ENCODE measurements around the gene LRFN2. TPM values are rescaled to one million over a fixed set of nuclear protein-coding genes. Genes with fewer than 3 reads are reported as not detected.

The LRFN2 gene
- polyA plus RNA-seq: 1 to 10 TPM in 1 of 3 donors, under 1 TPM in 2; 0.67 to 1.8 (median 0.87) TPM

DNA sequence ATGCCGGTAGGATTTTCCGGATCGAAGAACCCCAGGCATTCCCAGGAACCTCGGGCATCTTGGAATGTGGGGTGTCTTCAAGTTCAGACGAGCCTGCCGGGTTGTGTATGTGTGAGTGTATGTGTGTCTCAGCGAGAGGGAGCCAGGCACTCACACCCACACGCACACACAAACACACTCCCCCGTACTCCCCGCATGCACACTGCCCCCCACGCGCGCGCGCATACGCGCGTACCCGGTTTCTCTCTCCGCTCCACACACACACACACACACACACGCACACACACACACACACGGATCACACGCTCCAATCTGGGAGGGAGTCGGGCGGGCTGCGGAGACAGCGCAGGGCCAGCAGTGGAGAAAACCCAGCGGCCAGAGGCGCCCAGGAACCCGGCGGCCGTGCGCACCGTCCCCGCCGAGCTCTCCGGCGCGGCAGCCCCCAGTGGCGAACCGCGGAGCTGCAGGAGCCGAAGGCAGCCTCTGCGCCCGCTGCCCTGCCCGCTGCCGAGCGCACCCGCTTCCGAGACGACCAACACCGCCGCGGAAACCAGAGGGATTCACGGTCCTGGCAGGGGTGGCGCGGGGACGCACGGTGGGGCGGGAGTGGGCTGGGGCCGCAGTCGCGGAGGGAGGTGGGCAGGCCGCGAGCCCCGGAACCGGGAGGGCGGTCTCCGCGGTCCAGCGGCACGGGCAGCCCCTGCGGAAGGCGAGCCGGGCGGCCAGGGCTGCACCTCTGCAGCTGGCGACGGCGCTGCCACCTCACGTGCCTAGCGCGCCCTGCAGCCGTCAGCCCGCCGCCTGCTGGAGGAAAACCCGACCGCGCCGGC lies at the start of gene LRFN2:
Gene LRFN2, minus strand, starts transcription at position 125 of the 830 bp plus-strand sequence.
- H3K9me3 Mint-ChIP-seq: no peaks in the 10 kb centered on the region
- H3K27ac Mint-ChIP-seq: peak within 1 kb of the TSS; percentile 57 to 94 (median 70)
- peaks cover 10 to 17% (median 11%) of the 10 kb centered on the region in 3 donors for H3K27me3 Mint-ChIP-seq (ENCODE audit: low read depth in 3 of 3)
- peak within 1 kb of the TSS; percentile 85 to 95 (median 90) for H3K4me3 Mint-ChIP-seq
- DNase-seq: peak; percentile 76 to 84 (median 83)
- no peaks in the 10 kb centered on the region for H3K36me3 Mint-ChIP-seq
- peaks cover 0 to 47% of the 10 kb centered on the region in 2 donors for H3K4me1 Mint-ChIP-seq

DNA sequence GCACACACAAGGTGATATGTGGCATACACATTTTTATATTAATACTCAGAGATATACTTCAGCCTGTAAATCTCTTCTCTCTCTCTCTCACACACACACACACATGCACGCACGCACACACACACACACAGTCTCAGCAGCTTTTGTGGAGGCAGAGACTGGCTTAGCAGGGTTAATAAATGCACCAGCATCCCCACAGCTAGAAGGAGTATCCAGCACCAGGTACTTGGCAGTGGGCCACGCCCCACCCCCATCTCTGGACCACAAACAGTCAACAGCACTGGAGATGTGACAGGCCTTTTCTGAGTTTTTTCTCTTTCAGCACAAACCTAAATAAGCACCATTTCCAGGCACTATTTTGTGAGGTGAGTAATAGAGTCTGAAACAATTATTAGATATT lies 47.3 kb upstream of the LRFN2 start:
- no peaks in the 10 kb centered on the region for H3K9me3 Mint-ChIP-seq
- H3K27ac Mint-ChIP-seq: no peak overlapping the region
- H3K27me3 Mint-ChIP-seq (ENCODE audit: low read depth in 3 of 3): peaks cover 0 to 5% (median 1%) of the 10 kb centered on the region in 3 donors
- no peaks in the 10 kb centered on the region for H3K4me1 Mint-ChIP-seq
- H3K4me3 Mint-ChIP-seq: no peak overlapping the region
- no peaks in the 10 kb centered on the region for H3K36me3 Mint-ChIP-seq
- no peak for DNase-seq

DNA sequence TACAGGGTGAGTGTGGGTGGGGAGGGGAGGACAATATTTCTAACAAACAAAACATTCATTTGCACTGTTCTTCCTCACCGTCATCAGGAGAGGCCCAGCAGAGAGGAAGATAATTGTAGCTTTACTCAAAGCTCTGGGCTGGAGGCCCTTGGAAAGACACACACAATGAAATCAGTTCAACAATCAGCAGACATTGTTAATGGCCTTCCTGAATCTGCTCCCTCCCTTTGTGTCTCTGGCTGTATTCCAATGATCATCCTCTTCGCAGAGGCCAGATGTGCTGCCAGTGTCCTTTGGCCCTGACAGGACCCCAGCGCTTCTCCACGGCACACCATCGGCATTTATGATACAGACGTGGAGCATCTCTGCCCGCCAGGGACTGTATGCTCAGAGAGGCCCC lies 44.6 kb upstream of the LRFN2 start:
- Mint-ChIP-seq H3K36me3 (no peaks in the 10 kb centered on the region), H3K4me1 (no peaks in the 10 kb centered on the region), H3K4me3 (no peak overlapping the region), H3K27ac (no peak overlapping the region), H3K9me3 (no peaks in the 10 kb centered on the region), H3K27me3 (ENCODE audit: low read depth in 3 of 3) (peaks cover 1 to 10% (median 1%) of the 10 kb centered on the region in 3 donors)
- no peak for DNase-seq

DNA sequence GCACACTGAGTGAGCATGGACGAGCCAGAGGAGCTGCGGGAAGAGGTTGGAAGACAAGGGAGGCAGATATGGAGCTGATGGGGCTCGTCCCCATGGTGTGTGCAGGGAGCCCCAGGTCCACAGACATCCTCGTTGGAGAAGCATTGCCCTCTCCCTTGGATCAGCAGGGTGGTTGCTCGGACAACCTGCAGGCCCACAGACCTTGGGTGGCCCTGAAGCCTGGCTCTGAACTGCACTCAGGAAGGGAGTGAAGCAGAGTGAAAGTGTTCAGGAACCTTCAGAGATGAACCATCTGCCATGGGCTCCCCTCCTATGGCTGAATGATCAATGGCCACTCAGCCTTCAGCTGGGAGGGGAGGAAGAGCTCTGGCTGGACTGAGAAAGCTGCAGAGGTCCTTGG lies 43.3 kb upstream of the LRFN2 start:
- H3K4me3 Mint-ChIP-seq: no peak overlapping the region
- no peaks in the 10 kb centered on the region for H3K4me1 Mint-ChIP-seq
- no peak for DNase-seq
- H3K9me3 Mint-ChIP-seq: no peaks in the 10 kb centered on the region
- no peak overlapping the region for H3K27ac Mint-ChIP-seq
- H3K36me3 Mint-ChIP-seq: no peaks in the 10 kb centered on the region
- peaks cover 0 to 10% (median 1%) of the 10 kb centered on the region in 3 donors for H3K27me3 Mint-ChIP-seq (ENCODE audit: low read depth in 3 of 3)

DNA sequence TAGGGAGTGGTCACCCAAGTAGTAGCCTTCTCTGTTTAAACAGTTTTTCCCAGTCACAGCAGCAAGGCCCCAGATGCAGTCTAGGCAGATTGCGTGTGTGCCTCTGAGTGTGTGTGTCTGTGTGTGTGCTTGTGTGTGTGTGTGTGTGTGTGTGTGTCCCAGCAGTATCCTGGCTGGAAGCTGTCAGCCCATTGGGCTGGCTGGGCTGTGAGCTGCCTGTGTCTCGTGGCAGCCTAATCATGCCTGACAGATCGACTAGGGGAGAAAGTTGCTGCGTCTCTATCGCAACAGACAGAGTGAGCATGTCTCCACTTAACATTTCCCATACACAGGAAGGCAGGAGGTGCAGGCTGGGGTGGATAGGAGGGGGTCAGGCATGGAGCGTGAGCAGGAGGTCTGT lies 42.9 kb upstream of the LRFN2 start:
- Mint-ChIP-seq H3K9me3 (no peaks in the 10 kb centered on the region), H3K4me3 (no peak overlapping the region), H3K4me1 (no peaks in the 10 kb centered on the region), H3K27me3 (ENCODE audit: low read depth in 3 of 3) (peaks cover 0 to 10% (median 1%) of the 10 kb centered on the region in 3 donors), H3K27ac (no peak overlapping the region), H3K36me3 (no peaks in the 10 kb centered on the region)
- DNase-seq: no peak

DNA sequence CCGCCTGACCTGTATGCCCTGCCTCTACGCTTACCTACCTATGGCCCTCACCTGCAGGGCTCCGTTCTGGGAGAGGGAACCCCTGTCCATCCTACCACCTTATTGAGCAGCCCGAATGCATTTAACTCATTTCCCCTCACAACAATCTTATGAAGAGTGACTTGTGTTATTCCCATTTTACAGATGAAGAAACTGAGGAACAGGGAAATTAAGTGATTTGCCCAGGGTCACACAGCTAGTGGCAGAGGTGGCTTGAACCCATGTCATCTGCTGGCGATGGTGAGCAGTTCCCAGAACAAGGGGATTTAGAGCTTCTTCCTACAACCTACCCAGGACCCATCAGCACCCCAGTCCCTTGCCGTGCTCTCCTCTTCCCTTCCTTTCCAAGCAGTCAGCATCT lies 42.3 kb upstream of the LRFN2 start:
- Mint-ChIP-seq H3K4me3 (no peak overlapping the region), H3K27ac (no peak overlapping the region), H3K27me3 (ENCODE audit: low read depth in 3 of 3) (peaks cover 0 to 10% (median 1%) of the 10 kb centered on the region in 3 donors), H3K36me3 (no peaks in the 10 kb centered on the region), H3K4me1 (no peaks in the 10 kb centered on the region), H3K9me3 (no peaks in the 10 kb centered on the region)
- DNase-seq: no peak

DNA sequence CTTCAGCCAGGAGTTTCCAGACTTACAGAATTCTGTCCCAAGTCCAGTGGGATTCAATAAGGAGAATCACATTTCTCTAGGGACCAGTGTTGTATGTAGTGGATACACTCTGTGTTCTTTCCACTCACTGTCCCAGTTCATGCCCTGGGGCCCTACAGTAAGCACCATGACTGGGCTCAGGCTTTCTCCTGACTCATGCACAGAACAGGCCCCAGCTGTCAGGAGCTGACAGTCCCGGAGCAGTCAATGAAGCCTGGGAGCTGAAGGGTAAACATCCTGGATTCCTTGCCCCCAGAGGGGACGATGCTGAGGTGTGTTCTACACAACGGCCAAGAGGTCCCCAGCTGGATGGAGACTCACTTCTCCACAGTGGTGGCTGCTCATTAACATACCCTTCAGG lies 40.2 kb upstream of the LRFN2 start:
- Mint-ChIP-seq H3K4me3 (no peak overlapping the region), H3K27ac (no peak overlapping the region), H3K4me1 (no peaks in the 10 kb centered on the region), H3K9me3 (no peaks in the 10 kb centered on the region), H3K36me3 (no peaks in the 10 kb centered on the region), H3K27me3 (ENCODE audit: low read depth in 3 of 3) (peaks cover 0 to 10% (median 1%) of the 10 kb centered on the region in 3 donors)
- DNase-seq: no peak

DNA sequence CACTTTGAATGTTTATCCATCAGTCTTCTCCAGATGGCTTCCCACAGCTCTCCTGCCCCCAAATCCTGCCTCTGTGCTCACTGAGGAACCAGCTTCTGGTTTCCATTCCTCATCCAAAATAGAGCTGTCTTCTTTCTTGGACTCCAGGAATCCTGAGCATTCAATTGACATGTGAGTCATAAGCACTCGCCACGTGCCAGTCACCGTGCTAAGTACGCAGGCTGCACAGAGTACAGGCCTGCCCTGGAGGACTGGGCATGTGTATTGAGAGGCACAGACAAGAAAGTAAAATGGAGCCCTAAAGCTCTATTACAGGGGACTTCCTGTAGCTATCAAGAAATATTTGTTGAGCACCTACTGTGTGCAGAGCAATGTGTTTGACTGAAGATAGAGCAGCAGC lies 39.7 kb upstream of the LRFN2 start:
- no peak for DNase-seq
- H3K36me3 Mint-ChIP-seq: no peaks in the 10 kb centered on the region
- H3K27ac Mint-ChIP-seq: no peak overlapping the region
- peaks cover 0 to 10% (median 1%) of the 10 kb centered on the region in 3 donors for H3K27me3 Mint-ChIP-seq (ENCODE audit: low read depth in 3 of 3)
- H3K4me1 Mint-ChIP-seq: no peaks in the 10 kb centered on the region
- no peak overlapping the region for H3K4me3 Mint-ChIP-seq
- no peaks in the 10 kb centered on the region for H3K9me3 Mint-ChIP-seq

DNA sequence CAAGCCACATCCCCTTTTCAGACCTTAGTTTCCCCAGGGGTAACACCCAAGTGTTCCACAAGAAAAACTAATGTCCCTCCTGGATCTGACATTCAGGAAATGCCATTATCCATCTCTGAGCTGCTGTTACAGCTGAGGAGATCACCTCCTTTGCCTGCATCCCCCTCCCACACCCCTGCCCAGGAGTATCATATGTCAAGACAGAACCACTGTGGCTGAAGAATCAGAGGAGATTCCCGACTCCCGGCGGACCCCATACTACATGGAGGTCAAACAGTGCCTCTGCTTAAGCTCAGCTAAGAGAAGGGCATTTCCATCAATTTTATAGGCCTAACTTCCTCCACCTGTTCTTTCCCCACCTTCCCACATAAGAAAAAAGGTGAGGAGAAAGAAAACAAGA lies 36.8 kb upstream of the LRFN2 start:
- H3K27me3 Mint-ChIP-seq (ENCODE audit: low read depth in 3 of 3): peaks cover 0 to 4% (median 1%) of the 10 kb centered on the region in 3 donors
- H3K9me3 Mint-ChIP-seq: no peaks in the 10 kb centered on the region
- H3K27ac Mint-ChIP-seq: no peak overlapping the region
- DNase-seq: no peak
- H3K36me3 Mint-ChIP-seq: no peaks in the 10 kb centered on the region
- no peak overlapping the region for H3K4me3 Mint-ChIP-seq
- H3K4me1 Mint-ChIP-seq: no peaks in the 10 kb centered on the region

DNA sequence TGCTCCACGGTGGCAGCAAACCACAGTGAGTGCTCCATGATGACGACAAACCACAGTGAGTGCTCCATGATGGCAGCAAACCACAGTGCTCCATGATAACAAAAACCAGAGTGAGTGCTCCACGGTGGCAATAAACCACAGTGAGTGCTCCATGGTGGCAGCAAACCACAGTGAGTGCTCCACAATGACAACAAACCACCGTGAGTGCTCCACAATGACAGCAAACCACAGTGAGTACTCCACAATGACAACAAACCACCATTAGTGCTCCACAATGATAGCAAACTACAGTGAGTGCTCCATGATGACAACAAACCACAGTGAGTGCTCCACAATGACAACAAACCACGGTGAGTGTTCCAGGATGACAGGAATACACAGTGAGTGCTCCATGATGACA lies 36.0 kb upstream of the LRFN2 start:
- H3K27ac Mint-ChIP-seq: no peak overlapping the region
- H3K36me3 Mint-ChIP-seq: no peaks in the 10 kb centered on the region
- no peaks in the 10 kb centered on the region for H3K4me1 Mint-ChIP-seq
- no peak for DNase-seq
- no peak overlapping the region for H3K4me3 Mint-ChIP-seq
- H3K9me3 Mint-ChIP-seq: no peaks in the 10 kb centered on the region
- H3K27me3 Mint-ChIP-seq (ENCODE audit: low read depth in 3 of 3): peaks cover 0 to 6% (median 3%) of the 10 kb centered on the region in 3 donors

DNA sequence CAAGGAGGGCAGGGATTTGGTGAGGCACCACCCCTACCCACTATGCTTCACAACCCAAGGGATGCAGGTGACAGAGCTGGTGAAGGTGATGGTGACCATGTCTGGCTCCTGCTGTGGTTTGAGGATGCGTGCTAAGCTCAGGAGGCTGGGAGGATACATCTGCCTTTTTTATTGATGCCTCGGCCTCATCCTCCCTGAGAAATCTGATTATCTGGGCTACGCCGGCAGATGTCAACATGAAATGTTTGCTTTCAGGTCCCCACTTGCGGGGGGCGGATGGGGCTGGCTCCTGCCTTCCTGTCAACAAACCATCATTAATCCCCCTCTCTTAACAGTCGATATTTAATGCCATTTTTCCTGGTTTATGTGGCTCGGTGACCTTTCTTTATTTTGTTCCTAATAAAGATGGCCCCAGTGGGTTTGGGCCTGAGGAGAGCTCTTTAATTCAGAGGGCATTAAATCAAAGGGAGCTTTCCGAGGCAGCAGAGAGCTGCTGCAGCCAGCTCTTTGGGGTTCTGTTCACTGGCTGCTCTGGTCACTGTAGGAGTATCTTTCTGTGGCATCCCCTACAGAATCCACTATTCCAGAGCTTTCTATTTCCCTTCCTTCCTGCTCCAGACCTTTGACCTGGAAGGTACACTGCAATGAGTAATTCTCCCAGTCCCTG lies 33.5 kb upstream of the LRFN2 start:
- peaks cover 3 to 9% (median 6%) of the 10 kb centered on the region in 3 donors for H3K27me3 Mint-ChIP-seq (ENCODE audit: low read depth in 3 of 3)

DNA sequence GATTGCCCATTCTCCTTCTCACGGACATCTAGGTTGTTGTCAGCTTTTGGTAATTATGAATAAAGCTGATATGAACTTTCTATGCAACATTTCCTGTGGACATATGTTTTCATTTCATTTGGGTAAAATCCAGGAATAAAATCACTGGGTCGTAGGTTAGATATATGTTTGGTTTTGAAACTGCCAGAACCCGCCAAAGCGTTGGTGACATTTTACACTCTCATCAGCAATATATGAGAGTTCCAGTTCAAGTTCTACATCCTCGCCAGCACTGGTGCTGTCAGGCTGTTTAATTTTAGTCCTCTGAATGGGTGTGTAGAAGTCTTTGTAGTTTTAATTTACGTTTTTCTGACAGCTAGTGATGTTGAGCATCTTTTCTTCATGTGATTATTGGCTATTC lies 27.5 kb upstream of the LRFN2 start:
- no peak for DNase-seq
- Mint-ChIP-seq H3K27me3 (ENCODE audit: low read depth in 3 of 3) (peaks cover 6 to 18% (median 8%) of the 10 kb centered on the region in 3 donors), H3K4me1 (no peaks in the 10 kb centered on the region), H3K27ac (no peak overlapping the region), H3K9me3 (no peaks in the 10 kb centered on the region), H3K4me3 (no peak overlapping the region), H3K36me3 (no peaks in the 10 kb centered on the region)

More for the DNA sequence above, 33.5 kb upstream of the LRFN2 start:
- H3K27ac Mint-ChIP-seq: no peak overlapping the region
- no peaks in the 10 kb centered on the region for H3K4me1 Mint-ChIP-seq
- no peak overlapping the region for H3K4me3 Mint-ChIP-seq
- no peaks in the 10 kb centered on the region for H3K36me3 Mint-ChIP-seq
- DNase-seq: no peak
- no peaks in the 10 kb centered on the region for H3K9me3 Mint-ChIP-seq

DNA sequence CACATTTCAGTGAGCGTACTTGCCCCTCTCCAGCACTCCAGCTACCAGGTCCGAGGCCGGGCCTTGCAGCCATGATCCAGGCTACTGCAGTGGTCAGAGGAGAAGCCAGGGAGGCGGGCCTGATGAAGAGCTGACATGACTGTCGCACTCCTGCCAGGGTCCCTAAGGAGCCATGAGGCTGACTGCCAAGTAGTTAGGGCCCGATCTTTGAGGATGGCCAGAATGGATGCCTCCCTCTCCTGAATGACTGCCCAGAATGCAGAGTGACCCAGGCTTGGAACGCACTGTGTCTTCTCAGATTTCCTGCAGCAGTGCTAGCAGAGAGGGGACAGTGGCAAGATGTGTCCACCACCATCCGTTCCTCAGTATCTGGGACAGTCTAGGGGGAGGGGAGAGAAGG lies 24.7 kb upstream of the LRFN2 start:
- no peaks in the 10 kb centered on the region for H3K4me1 Mint-ChIP-seq
- H3K27ac Mint-ChIP-seq: no peak overlapping the region
- H3K27me3 Mint-ChIP-seq (ENCODE audit: low read depth in 3 of 3): peaks cover 9 to 19% (median 9%) of the 10 kb centered on the region in 3 donors
- no peak overlapping the region for H3K4me3 Mint-ChIP-seq
- no peak for DNase-seq
- H3K36me3 Mint-ChIP-seq: no peaks in the 10 kb centered on the region
- H3K9me3 Mint-ChIP-seq: no peaks in the 10 kb centered on the region

DNA sequence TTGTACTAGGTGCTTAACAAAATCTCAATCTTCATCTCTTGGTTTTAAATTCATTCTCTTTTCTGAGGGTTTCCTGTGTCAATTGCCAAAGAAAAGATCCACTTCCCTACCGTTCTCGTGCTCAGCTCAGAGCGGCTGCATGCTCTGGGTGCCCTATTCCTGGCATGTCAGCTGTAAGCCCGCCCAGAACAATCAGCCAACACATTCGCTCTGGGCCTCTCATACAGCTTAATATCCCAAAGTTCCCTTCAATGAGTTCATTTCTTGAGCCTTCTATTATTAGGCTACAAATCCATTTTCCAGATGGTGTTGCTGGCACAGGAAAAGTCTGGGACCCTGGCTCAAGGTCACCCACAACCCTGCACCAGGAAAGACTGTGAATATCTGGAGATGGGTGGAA lies 24.3 kb upstream of the LRFN2 start:
- H3K4me1 Mint-ChIP-seq: no peaks in the 10 kb centered on the region
- H3K36me3 Mint-ChIP-seq: no peaks in the 10 kb centered on the region
- no peaks in the 10 kb centered on the region for H3K9me3 Mint-ChIP-seq
- H3K27ac Mint-ChIP-seq: no peak overlapping the region
- DNase-seq: no peak
- H3K27me3 Mint-ChIP-seq (ENCODE audit: low read depth in 3 of 3): peaks cover 7 to 16% (median 8%) of the 10 kb centered on the region in 3 donors
- no peak overlapping the region for H3K4me3 Mint-ChIP-seq

All from immature natural killer cell (primary cell).